IMR-90 (cell line): ENCODE measurements around the gene ZNF708. TPM values are rescaled to one million over a fixed set of nuclear protein-coding genes. Genes with fewer than 3 reads are reported as not detected.

Experiments
- ATAC-seq: fragments of 200-7000 bp; cut with Tn5 transposase; 2 replicates; pipeline ENCODE4 v1.9.1; 2020; ENCODE audit warnings: low read depth, mild to moderate bottlenecking, moderate library complexity
- BruUV-seq: library from RNA; stranded (reverse); fragments of 400-500 nt; replicated peaks from 2 replicates; lab custom pipeline; 2021; lab: Mats Ljungman, UMichigan
- CTCF ChIA-PET: fragments of 300-600 bp; formaldehyde crosslinking; extraction: SDS; loops from one replicate; lab custom pipeline; 2021; ENCODE audit warnings: antibody characterized with exemption; lab: Yijun Ruan, JAX
- POLR2A ChIA-PET: fragments of 300-600 bp; sonication (Branson Sonifier 250); formaldehyde crosslinking; loops from one replicate; lab custom pipeline; 2022; ENCODE audit warnings: antibody characterized with exemption; ENCODE audit not compliant: unreplicated experiment; lab: Charles Lee
- DNase-seq: peaks from one replicate; pipeline ENCODE4 v3.0.0; 2013
- H2AFZ ChIP-seq: replicated peaks from 2 replicates; pipeline ENCODE3; 2013; ENCODE audit warnings: low read length, mild to moderate bottlenecking; ENCODE audit not compliant: poor library complexity
- H2AK5ac ChIP-seq: 2 replicates; pipeline ENCODE4 v1.6.1; 2013; ENCODE audit warnings: low read depth, low read length, inconsistent platforms
- H2AK9ac ChIP-seq: replicated peaks from 2 replicates; pipeline ENCODE3; 2013; ENCODE audit warnings: mild to moderate bottlenecking, low read depth, low read length, moderate library complexity; ENCODE audit not compliant: poor library complexity
- H2BK120ac ChIP-seq: 2 replicates; pipeline ENCODE4 v1.6.1; 2013; ENCODE audit warnings: low read depth, low read length, inconsistent platforms
- H2BK15ac ChIP-seq: 3 replicates; pipeline ENCODE4 v1.6.1; 2013; ENCODE audit warnings: low read depth, low read length, inconsistent platforms
- H2BK20ac ChIP-seq: 2 replicates; pipeline ENCODE4 v1.6.1; 2013; ENCODE audit warnings: low read depth, mild to moderate bottlenecking, inconsistent platforms, low read length, moderate library complexity
- H2BK5ac ChIP-seq: 2 replicates; pipeline ENCODE4 v1.6.1; 2013; ENCODE audit warnings: mild to moderate bottlenecking, low read depth, low read length, inconsistent platforms; ENCODE audit not compliant: poor library complexity, severe bottlenecking
- H3K14ac ChIP-seq: replicated peaks from 2 replicates; pipeline ENCODE4 v1.6.1; 2013; ENCODE audit warnings: low read depth, low read length, inconsistent platforms
- H3K18ac ChIP-seq: 2 replicates; pipeline ENCODE4 v1.6.1; 2013; ENCODE audit warnings: low read depth, low read length, control low read depth
- H3K23ac ChIP-seq: 2 replicates; pipeline ENCODE4 v1.6.1; 2013; ENCODE audit warnings: low read depth, low read length, inconsistent platforms
- H3K27ac ChIP-seq: 2 replicates; pipeline ENCODE4 v1.5.1; 2013; ENCODE audit warnings: mild to moderate bottlenecking, control low read depth, low read length; ENCODE audit not compliant: insufficient read depth
- H3K27me3 ChIP-seq: 2 replicates; pipeline ENCODE4 v1.6.1; 2013; ENCODE audit warnings: low read length; ENCODE audit not compliant: control insufficient read depth, insufficient read depth
- H3K36me3 ChIP-seq: 2 replicates; pipeline ENCODE4 v1.6.1; 2013; ENCODE audit warnings: low read length, mixed read lengths; ENCODE audit not compliant: control insufficient read depth, insufficient read depth
- H3K4ac ChIP-seq: 2 replicates; pipeline ENCODE4 v1.6.1; 2013; ENCODE audit warnings: low read depth, low read length, inconsistent platforms
- H3K4me1 ChIP-seq: 2 replicates; pipeline ENCODE4 v1.6.1; 2013; ENCODE audit warnings: low read length, mixed read lengths; ENCODE audit not compliant: control insufficient read depth, insufficient read depth
- H3K4me2 ChIP-seq: 2 replicates; pipeline ENCODE4 v1.6.1; 2013; ENCODE audit warnings: low read depth, mild to moderate bottlenecking, control low read depth, low read length, moderate library complexity
- H3K4me3 ChIP-seq: 2 replicates; pipeline ENCODE4 v1.5.1; 2013; ENCODE audit warnings: low read depth, mild to moderate bottlenecking, control low read depth, low read length, moderate library complexity; ENCODE audit not compliant: insufficient read depth
- H3K56ac ChIP-seq: 2 replicates; pipeline ENCODE4 v1.6.1; 2013; ENCODE audit warnings: low read length, inconsistent platforms; ENCODE audit not compliant: insufficient read depth; ENCODE audit errors: extremely low read depth
- H3K79me1 ChIP-seq, 2 experiments: 2 replicates each; pipeline ENCODE4 v1.6.1; 2013; ENCODE audit warnings: low read length in 2 of 2, inconsistent platforms in 1 of 2, low read depth in 1 of 2
- H3K9ac ChIP-seq: 2 replicates; pipeline ENCODE4 v1.6.1; 2013; ENCODE audit warnings: low read depth, low read length, control low read depth
- H3K9me1 ChIP-seq: 2 replicates; pipeline ENCODE4 v1.6.1; 2013; ENCODE audit warnings: low read length, inconsistent platforms; ENCODE audit not compliant: insufficient read depth
- H3K9me3 ChIP-seq: 2 replicates; pipeline ENCODE4 v1.6.1; 2013; ENCODE audit warnings: low read length; ENCODE audit not compliant: control insufficient read depth, insufficient read depth
- H4K20me1 ChIP-seq: 2 replicates; pipeline ENCODE4 v1.6.1; 2013; ENCODE audit warnings: low read length, inconsistent platforms; ENCODE audit not compliant: insufficient read depth
- H4K5ac ChIP-seq: 2 replicates; pipeline ENCODE4 v1.6.1; 2013; ENCODE audit warnings: mild to moderate bottlenecking, low read depth, low read length, control low read depth
- H4K8ac ChIP-seq, 2 experiments: 2 replicates each; pipeline ENCODE4 v1.6.1; 2013; ENCODE audit warnings: low read depth in 2 of 2, low read length in 2 of 2, control low read depth in 1 of 2, inconsistent platforms in 1 of 2
- H4K91ac ChIP-seq: 2 replicates; pipeline ENCODE4 v1.6.1; 2013; ENCODE audit warnings: low read depth, low read length, inconsistent platforms; ENCODE audit not compliant: insufficient read depth
- CEBPB ChIP-seq: IDR thresholded peaks from 2 replicates; pipeline ENCODE4 v1.6.1; 2012; ENCODE audit warnings: low read depth, low read length, improper control_type of control experiment
- CTCF ChIP-seq: conservative IDR thresholded peaks from 2 replicates; pipeline ENCODE4 v1.5.1; 2012; ENCODE audit warnings: mild to moderate bottlenecking, low read depth, low read length, improper control_type of control experiment
- FOS ChIP-seq: fragments of 150-350 bp; IDR thresholded peaks from 2 replicates; pipeline ENCODE4 v1.6.1; 2016; ENCODE audit warnings: low read depth, low read length
- POLR2A ChIP-seq: IDR thresholded peaks from 2 replicates; pipeline ENCODE4 v1.6.1; 2012; ENCODE audit warnings: mild to moderate bottlenecking, low read depth, low read length
- WGBS, 2 experiments: methylation state at CpG; one replicate each; pipeline versions ENCODE4 v1.1.5 to v1.1.7; 2013; ENCODE audit warnings: missing lambda C conversion rate in 2 of 2; ENCODE audit not compliant: insufficient read length in 1 of 2; ENCODE audit errors: extremely low coverage in 2 of 2; 5-methylcytosine and 5-hydroxymethylcytosine counted together
- dilution Hi-C: fragments of 300-500 bp; cut with HindIII; formaldehyde crosslinking; loops from one replicate; pipeline ENCODE4 v1.14.3; 2018; ENCODE audit warnings: low sequenced_read_pairs; ENCODE audit not compliant: unreplicated experiment
- in situ Hi-C: fragments of 300-500 bp; cut with MboI; formaldehyde crosslinking; loops from 3 replicates; pipeline ENCODE4 v1.14.3; 2019; ENCODE audit warnings: low sequenced_read_pairs, inconsistent platforms, mixed read lengths
- intact Hi-C: fragments of 100-400 bp; cut with micrococcal nuclease; formaldehyde crosslinking; loops from 2 replicates; pipeline ENCODE4 v1.10.0; 2022
- polyA plus RNA-seq, 3 experiments: library from polyadenylated mRNA; depleted of rRNA; stranded (reverse); fragments of >200 nt; gene quantifications; 2 replicates each; pipeline ENCODE4 v1.2.3, GENCODE V29; 2012; ENCODE audit warnings: low replicate concordance in 1 of 3
- total RNA-seq: library from RNA; depleted of rRNA; stranded (reverse); fragments of >200 nt; gene quantifications from 2 replicates; pipeline ENCODE4 v1.2.3, GENCODE V29; 2012

The ZNF708 gene
- total and polyA plus RNA-seq, 2 of the 4 experiments (the other 2 are of a cell fraction): 1.7 to 4.7 TPM

GRCh38 chr19:21358768-21359451 is 29.7 kb upstream of the ZNF708 start, which contains the start of gene ZNF738:
Gene ZNF738 (plus strand): TSS chr19:21359000. CDS start chr19:21359141, 141 bp downstream.
- BruUV-seq: TSS peak; percentile 37
- Histone ChIP-seq H3K56ac (peak within 1 kb of the TSS; percentile 26), H2AK9ac (peak within 1 kb of the TSS; percentile 39), H4K5ac (0 out of 2 replicates have a peak within 1 kb of the TSS, but pooled peaks have one; percentile 8), H2BK15ac (no peak within 1 kb of the TSS), H3K27me3 (no peaks in the 10 kb centered on the region), H2AFZ (peak within 1 kb of the TSS; percentile 92), H3K4ac (no peak within 1 kb of the TSS; the same call in 1 of the 2 replicates), H2BK20ac (no peak within 1 kb of the TSS), H4K8ac (peak within 1 kb of the TSS; percentile 45 to 67; a peak in 2 of 4 replicates), H3K18ac (no peak within 1 kb of the TSS), H3K14ac (0 out of 2 replicates have a peak within 1 kb of the TSS, but pooled peaks have one; percentile 22), H3K79me1 (peaks cover 4 to 6% of the 10 kb centered on the region in 2 experiments; a peak in 2 of 4 replicates), H3K23ac (no peak within 1 kb of the TSS), H4K91ac (peak within 1 kb of the TSS; percentile 24; the same call in 1 of the 2 replicates), H3K4me1 (no peaks in the 10 kb centered on the region), H4K20me1 (no peaks in the 10 kb centered on the region), H3K36me3 (peaks cover 10% of the 10 kb centered on the region), H2BK120ac (no peak within 1 kb of the TSS), H2BK5ac (no peak within 1 kb of the TSS), H2AK5ac (no peak within 1 kb of the TSS), H3K27ac (peak within 1 kb of the TSS; percentile 68), H3K9me1 (no peaks in the 10 kb centered on the region), H3K4me2 (peak within 1 kb of the TSS; percentile 47), H3K9ac (peak within 1 kb of the TSS; percentile 75), H3K4me3 (peak within 1 kb of the TSS; percentile 85), H3K9me3 (no peaks in the 10 kb centered on the region)
- WGBS, 2 experiments: 0% methylated on average over 7 of the region's 36 CpGs; no CpG with 5 or more reads in 1 of the 2 experiments
- intact Hi-C loops (loop anchor here (1.0 kb wide), 1 partner anchor 30 kb away; the partner anchor contains the start of gene ZNF708), dilution Hi-C loops (no loop called here), in situ Hi-C loops (no loop called here)
- TF ChIP-seq CTCF: no peak
- peak; percentile 55; the same call in 1 of the 2 replicates for TF ChIP-seq POLR2A
- peak; percentile 24; the same call in 1 of the 2 replicates for TF ChIP-seq FOS
- TF ChIP-seq CEBPB: peak; percentile 22; the same call in 1 of the 2 replicates
- ATAC-seq (peak; percentile 99), DNase-seq (peak; percentile 96)
- CTCF ChIA-PET: no interaction called here
- POLR2A ChIA-PET: no interaction called here
